HepG2 (cell line): ENCODE data around the gene FAM83G. TPM values are rescaled to one million over a fixed set of nuclear protein-coding genes. Genes with fewer than 3 reads are reported as not detected.

Experiments
- ATAC-seq: fragments of 200-7000 bp; cut with Tn5 transposase; 3 replicates; pipeline ENCODE4 v1.9.1; 2020; ENCODE audit warnings: mild to moderate bottlenecking, moderate library complexity
- BruUV-seq: library from RNA; stranded (reverse); fragments of 400-500 nt; replicated peaks from 2 replicates; lab custom pipeline; 2021; lab: Mats Ljungman, UMichigan
- CTCF ChIA-PET: fragments of 300-600 bp; formaldehyde crosslinking; extraction: SDS; loops from one replicate; lab custom pipeline; 2021; ENCODE audit warnings: low total read pairs, inconsistent platforms, low intra/inter-chr PET ratio; lab: Yijun Ruan, JAX
- POLR2A ChIA-PET: fragments of 350-600 bp; sonication (Branson Sonifier 250); formaldehyde crosslinking; loops from one replicate; lab custom pipeline; 2020; ENCODE audit warnings: antibody characterized with exemption, inconsistent platforms; lab: Yijun Ruan, JAX
- DNase-seq: peaks from one replicate; pipeline ENCODE4 v3.0.0-alpha.2; 2015; ENCODE audit warnings: low spot score
- FAIRE-seq: peaks from 3 replicates; lab custom pipeline; 2011; peaks lifted over from hg19 to GRCh38; lab: Jason Lieb, UNC
- H2AFZ ChIP-seq: one replicate; pipeline ENCODE4 v1.6.1; 2011; ENCODE audit warnings: low read length, inconsistent platforms
- H3K27ac ChIP-seq: fragments of 300-600 bp; 3 replicates; pipeline ENCODE4 v1.8.0; 2011; ENCODE audit warnings: mixed run types, mild to moderate bottlenecking, mixed read lengths, low read length, inconsistent platforms; ENCODE audit not compliant: insufficient read depth; ENCODE audit errors: extremely low read length
- H3K27me3 ChIP-seq, 2 experiments: fragments of 200-600 bp in 1 of 2; 2 replicates in 1 of 2; 3 replicates in 1 of 2; pipeline versions ENCODE4 v1.6.0 to v1.8.0; 2011; ENCODE audit warnings: low read length in 2 of 2, mild to moderate bottlenecking in 2 of 2, moderate library complexity in 2 of 2, inconsistent platforms in 1 of 2; ENCODE audit not compliant: insufficient read depth in 2 of 2, control insufficient read depth in 1 of 2
- H3K36me3 ChIP-seq, 2 experiments: fragments of 200-600 bp in 1 of 2; replicated peaks in 1 of 2; 2 replicates in 1 of 2; 3 replicates in 1 of 2; pipeline versions ENCODE4 v1.5.1 to v1.8.0; 2011; ENCODE audit warnings: low read length in 2 of 2, inconsistent platforms in 1 of 2; ENCODE audit not compliant: insufficient read depth in 2 of 2, control insufficient read depth in 1 of 2
- H3K4me1 ChIP-seq: 2 replicates; pipeline ENCODE4 v1.5.1; 2012; ENCODE audit warnings: low read length, inconsistent platforms; ENCODE audit not compliant: insufficient read depth
- H3K4me2 ChIP-seq: 2 replicates; pipeline ENCODE4 v1.6.0; 2011; ENCODE audit warnings: low read depth, low read length, inconsistent platforms
- H3K4me3 ChIP-seq, 3 experiments: fragments of 200-600 bp in 1 of 3; sonication (generic), shearing (Covaris generic) in 1 of 3; replicated peaks in 1 of 3; 2 replicates each; pipeline ENCODE4 v1.5.1; 2011 to 2016; ENCODE audit warnings: low read length in 3 of 3, inconsistent platforms in 2 of 3, low read depth in 2 of 3, mild to moderate bottlenecking in 2 of 3, control low read depth in 1 of 3, mixed read lengths in 1 of 3; ENCODE audit not compliant: insufficient read depth in 1 of 3
- H3K79me2 ChIP-seq: one replicate; pipeline ENCODE4 v1.6.1; 2011; ENCODE audit warnings: low read length, inconsistent platforms; ENCODE audit not compliant: insufficient read depth
- H3K9ac ChIP-seq: 2 replicates; pipeline ENCODE4 v1.6.0; 2011; ENCODE audit warnings: mild to moderate bottlenecking, low read depth, low read length, inconsistent platforms; ENCODE audit not compliant: insufficient read depth
- H3K9me3 ChIP-seq: 2 replicates; pipeline ENCODE4 v1.5.1; 2012; ENCODE audit warnings: mild to moderate bottlenecking, low read length
- H4K20me1 ChIP-seq: 2 replicates; pipeline ENCODE4 v1.6.0; 2011; ENCODE audit warnings: inconsistent platforms, mild to moderate bottlenecking, low read length, moderate library complexity; ENCODE audit not compliant: insufficient read depth
- AKAP8 ChIP-seq: sonication (generic); formaldehyde crosslinking; IDR thresholded peaks from 2 replicates; pipeline ENCODE4 v1.5.1; 2020; ENCODE audit warnings: mild to moderate bottlenecking, missing genetic modification reagents
- ARNT2 ChIP-seq: sonication (generic); formaldehyde crosslinking; IDR thresholded peaks from 2 replicates; pipeline ENCODE4 v1.8.0; 2022; ENCODE audit warnings: mild to moderate bottlenecking, low read depth, missing genetic modification reagents, moderate library complexity
- CENPX ChIP-seq: sonication (generic); formaldehyde crosslinking; IDR thresholded peaks from 2 replicates; pipeline ENCODE4 v1.9.0; 2021; ENCODE audit warnings: mild to moderate bottlenecking, missing genetic modification reagents, moderate library complexity
- HDAC2 ChIP-seq: sonication (generic); formaldehyde crosslinking; IDR thresholded peaks from 2 replicates; pipeline ENCODE4 v1.4.0; 2020; ENCODE audit warnings: missing genetic modification reagents
- HOXA9 ChIP-seq: sonication (generic); formaldehyde crosslinking; IDR thresholded peaks from 2 replicates; pipeline ENCODE4 v1.8.1; 2022; ENCODE audit warnings: missing genetic modification reagents, mild to moderate bottlenecking, moderate library complexity, borderline replicate concordance
- KMT2A ChIP-seq: sonication (generic); formaldehyde crosslinking; IDR thresholded peaks from 2 replicates; pipeline ENCODE4 v1.4.0; 2020; ENCODE audit warnings: missing genetic modification reagents
- MED13 ChIP-seq: sonication (generic); formaldehyde crosslinking; IDR thresholded peaks from 2 replicates; pipeline ENCODE4 v1.5.0; 2020; ENCODE audit warnings: missing genetic modification reagents
- RERE ChIP-seq: IDR thresholded peaks from 2 replicates; pipeline ENCODE4 v1.6.1; 2016; ENCODE audit warnings: low read depth, missing genetic modification reagents, missing compliant biosample characterization
- SRSF4 ChIP-seq: fragments of 200-400 bp; formaldehyde crosslinking; IDR thresholded peaks from one replicate; pipeline ENCODE4 v1.6.1; 2018; ENCODE audit warnings: mild to moderate bottlenecking, low read depth, low read length, moderate library complexity; ENCODE audit not compliant: poor library complexity, severe bottlenecking
- SRY ChIP-seq: sonication (generic); formaldehyde crosslinking; IDR thresholded peaks from 2 replicates; pipeline ENCODE4 v1.8.0; 2022; ENCODE audit warnings: mild to moderate bottlenecking, missing genetic modification reagents
- YEATS4 ChIP-seq: sonication (generic); formaldehyde crosslinking; IDR thresholded peaks from 2 replicates; pipeline ENCODE4 v1.4.0; 2020; ENCODE audit warnings: missing genetic modification reagents, borderline replicate concordance
- ZBTB37 ChIP-seq: sonication (generic); formaldehyde crosslinking; IDR thresholded peaks from 2 replicates; pipeline ENCODE4 v1.4.0; 2020; ENCODE audit warnings: mild to moderate bottlenecking, missing genetic modification reagents
- ZC3H4 ChIP-seq: sonication (generic); formaldehyde crosslinking; IDR thresholded peaks from 2 replicates; pipeline ENCODE4 v1.4.0; 2020; ENCODE audit warnings: missing genetic modification reagents, borderline replicate concordance
- ZFX ChIP-seq: sonication (generic); formaldehyde crosslinking; IDR thresholded peaks from 2 replicates; pipeline ENCODE4 v1.4.0; 2020; ENCODE audit warnings: mild to moderate bottlenecking, low read depth, missing genetic modification reagents, moderate library complexity
- ZMAT5 ChIP-seq: sonication (generic); formaldehyde crosslinking; IDR thresholded peaks from 2 replicates; pipeline ENCODE4 v1.5.0; 2020; ENCODE audit warnings: mild to moderate bottlenecking, low read depth, missing genetic modification reagents, borderline replicate concordance
- ZNF207 ChIP-seq: fragments of 450-650 bp; IDR thresholded peaks from 2 replicates; pipeline ENCODE4 v1.6.1; 2016; ENCODE audit warnings: antibody characterized with exemption, borderline replicate concordance
- ZNF580 ChIP-seq: IDR thresholded peaks from 2 replicates; pipeline ENCODE4 v1.6.1; 2016; ENCODE audit warnings: low read depth, borderline replicate concordance
- ZNF7 ChIP-seq: IDR thresholded peaks from 2 replicates; pipeline ENCODE4 v1.6.1; 2016; ENCODE audit warnings: missing biosample characterization, missing genetic modification reagents
- WGBS: methylation state at CpG from one replicate; pipeline ENCODE4 v1.1.6; 2017; ENCODE audit warnings: low lambda C conversion rate; 5-methylcytosine and 5-hydroxymethylcytosine counted together
- in situ Hi-C: cut with HindIII; loops from 2 replicates; pipeline ENCODE4 v1.10.0; 2017; ENCODE audit warnings: low pct_unique_long_range_greater_than_20kb; ENCODE audit not compliant: extremely low pct_ligation_motif_present
- intact Hi-C: fragments of 100-400 bp; cut with micrococcal nuclease; formaldehyde crosslinking; loops from one replicate; pipeline ENCODE4 v1.10.0; 2022; ENCODE audit not compliant: unreplicated experiment
- polyA plus RNA-seq, 8 experiments: library from polyadenylated mRNA; depleted of rRNA in 3 of 8; stranded (reverse) in 7 of 8; unstranded in 1 of 8; fragments of >200 nt; fragmentation: Illumina TruSeq in 4 of 8; extraction: Trizol in 4 of 8; gene quantifications; 2 replicates each; pipeline versions ENCODE4 v1.2.1 to v1.2.3, GENCODE V29; 2011 to 2016; ENCODE audit warnings: low read depth in 4 of 8, missing spikeins in 1 of 8, mixed read lengths in 1 of 8; ENCODE audit not compliant: insufficient read depth in 1 of 8
- total RNA-seq, 5 experiments: library from RNA; depleted of rRNA; stranded (reverse); fragments of >200 nt; fragmentation: Illumina TruSeq; extraction: Trizol; gene quantifications; 2 replicates each; pipeline ENCODE4 v1.2.3, GENCODE V29; 2016; ENCODE audit warnings: low read depth in 1 of 5

The FAM83G gene
- total and polyA plus RNA-seq, 2 of the 13 experiments (the other 11 are each of a cell fraction or from before 2014, with no cell fraction given), result 13.7 to 18.6 TPM

GRCh38 chr17:18993905-18994526, 10.5 kb downstream of the FAM83G start:
- Histone ChIP-seq H4K20me1 (peaks cover 3% of the 10 kb centered on the region; the same call in 1 of the 2 replicates), H3K4me2 (no peak overlapping the region), H3K27me3 (no peaks in the 10 kb centered on the region), H3K36me3 (peaks cover 7 to 64% of the 10 kb centered on the region in 2 experiments; a peak in 4 of 5 replicates), H3K79me2 (peaks cover 57% of the 10 kb centered on the region), H3K4me1 (peaks cover 24% of the 10 kb centered on the region), H3K9me3 (no peaks in the 10 kb centered on the region), H2AFZ (no peak overlapping the region), H3K9ac (no peak overlapping the region), H3K27ac (no peak overlapping the region), H3K4me3 (no peak overlapping the region)
- FAIRE-seq, result no peak
- WGBS, result 94% methylated on average over 16 of the region's 16 CpGs
- POLR2A ChIA-PET, result no interaction called here
- ATAC-seq, result no peak
- no TSS peak for BruUV-seq
- in situ Hi-C loops, result no loop called here
- intact Hi-C loops, result no loop called here
- no peak for DNase-seq
- CTCF ChIA-PET, result no interaction called here
- TF ChIP-seq ZNF207, result no peak
- no peak for TF ChIP-seq HOXA9
- TF ChIP-seq ZMAT5 (CRISPR knock-in tag), result no peak
- no peak for TF ChIP-seq HDAC2
- TF ChIP-seq CENPX, result no peak
- TF ChIP-seq SRY (CRISPR knock-in tag), result no peak
- TF ChIP-seq YEATS4 (CRISPR knock-in tag), result no peak
- no peak for TF ChIP-seq KMT2A
- TF ChIP-seq RERE, result no peak
- TF ChIP-seq ZNF7 (CRISPR knock-in tag), result no peak
- TF ChIP-seq MED13, result no peak
- no peak for TF ChIP-seq ZFX
- no peak for TF ChIP-seq ZC3H4 (CRISPR knock-in tag)
- TF ChIP-seq ZNF580 (CRISPR knock-in tag), result no peak
- no peak for TF ChIP-seq ZBTB37 (CRISPR knock-in tag)
- no peak for TF ChIP-seq AKAP8 (CRISPR knock-in tag)
- TF ChIP-seq SRSF4, result no peak
- TF ChIP-seq ARNT2 (CRISPR knock-in tag), result no peak
